BJ (cell line): ENCODE measurements around the gene FBXO34. TPM values are rescaled to one million over a fixed set of nuclear protein-coding genes. Genes with fewer than 3 reads are reported as not detected.

ENCODE experiments used
- CTCF ChIA-PET: fragments of 350-600 bp; formaldehyde crosslinking; extraction: SDS; loops from one replicate; lab custom pipeline; 2021; ENCODE audit warnings: antibody characterized with exemption, inconsistent platforms; lab: Yijun Ruan, JAX
- POLR2A ChIA-PET: fragments of 300-600 bp; sonication (Branson Sonifier 250); formaldehyde crosslinking; extraction: SDS; loops from one replicate; lab custom pipeline; 2021; ENCODE audit warnings: antibody characterized with exemption; lab: Charles Lee
- DNase-seq: peaks from one replicate; pipeline ENCODE4 v3.0.0-alpha.2; 2011; ENCODE audit warnings: low read depth
- H3K27me3 ChIP-seq: 2 replicates; pipeline ENCODE4 v1.6.0; 2011; ENCODE audit warnings: low read length; ENCODE audit not compliant: control insufficient read depth, insufficient read depth
- H3K36me3 ChIP-seq: 2 replicates; pipeline ENCODE4 v1.5.1; 2011; ENCODE audit warnings: low read length; ENCODE audit not compliant: control insufficient read depth, insufficient read depth
- H3K4me3 ChIP-seq: 2 replicates; pipeline ENCODE4 v1.5.1; 2011; ENCODE audit warnings: low read depth, mild to moderate bottlenecking, control low read depth, low read length
- CTCF ChIP-seq: IDR thresholded peaks from 2 replicates; pipeline ENCODE4 v1.5.1; 2011; ENCODE audit warnings: low read depth, mild to moderate bottlenecking, control low read depth, inconsistent platforms, low read length, moderate library complexity; ENCODE audit not compliant: insufficient read depth
- polyA minus RNA-seq: library from RNA; depleted of rRNA, polyadenylated mRNA; stranded (reverse); fragments of >200 nt; gene quantifications from 2 replicates; pipeline ENCODE4 v1.2.3, GENCODE V29; 2011; rRNA and poly(A)+ RNA removed
- polyA plus RNA-seq: library from polyadenylated mRNA; depleted of rRNA; stranded (reverse); fragments of >200 nt; gene quantifications from 2 replicates; pipeline ENCODE4 v1.2.3, GENCODE V29; 2011; rRNA removed

The FBXO34 gene
- polyA plus RNA-seq, result 15.0 and 16.9 TPM in 2 replicates
- 8.4 and 10.1 TPM in 2 replicates for polyA minus RNA-seq

- TF ChIP-seq CTCF, result peak; percentile 100
- POLR2A ChIA-PET, result no interaction called here
- peak; percentile 63 for DNase-seq
- Histone ChIP-seq H3K36me3 (no peaks in the 10 kb centered on the region), H3K4me3 (peak within 1 kb of the TSS; percentile 90), H3K27me3 (no peaks in the 10 kb centered on the region; the same call in 1 of the 2 replicates)
- CTCF ChIA-PET, result interaction anchor here (0.7 to 2.4 kb wide), 29 partner anchors 9 to 167 kb away, joined by 3 to 29 read pairs (median 4); no protein-coding TSS in a partner anchor
These were observed at the start of gene FBXO34 for GRCh38 chr14:55270832-55271571. FBXO34 (plus strand) TSS chr14:55271421; CDS start chr14:55350391, 78,970 bp downstream.

GRCh38 chr14:55221968-55222367 lies 49.3 kb upstream of the FBXO34 start:
- no peak for DNase-seq
- Histone ChIP-seq H3K4me3 (no peak overlapping the region), H3K36me3 (no peaks in the 10 kb centered on the region), H3K27me3 (no peaks in the 10 kb centered on the region)
- ChIA-PET CTCF (no interaction called here), POLR2A (no interaction called here)
- TF ChIP-seq CTCF, result no peak

- H3K36me3 ChIP-seq, result no peaks in the 10 kb centered on the region
- no peak for TF ChIP-seq CTCF
- DNase-seq, result no peak
- H3K4me3 ChIP-seq, result no peak overlapping the region
- POLR2A ChIA-PET, result no interaction called here
- no peaks in the 10 kb centered on the region for H3K27me3 ChIP-seq
- CTCF ChIA-PET, result interaction anchor here (0.9 to 4.1 kb wide), 4 partner anchors 10 to 143 kb away, joined by 3 to 12 read pairs (median 4); no protein-coding TSS in a partner anchor
These were observed 47.9 kb upstream of the FBXO34 start for GRCh38 chr14:55223364-55223763.

- CTCF ChIA-PET, result interaction anchor here (0.9 to 1.4 kb wide), 3 partner anchors 8 to 15 kb away, joined by 3 read pairs; no protein-coding TSS in a partner anchor
- POLR2A ChIA-PET, result no interaction called here
- H3K4me3 ChIP-seq, result no peak overlapping the region
- DNase-seq, result no peak
- H3K36me3 ChIP-seq, result no peaks in the 10 kb centered on the region
- TF ChIP-seq CTCF, result no peak
- peaks cover 2% of the 10 kb centered on the region for H3K27me3 ChIP-seq
These were observed 43.0 kb upstream of the FBXO34 start for GRCh38 chr14:55228261-55228660.

GRCh38 chr14:55233591-55233990 lies 37.6 kb upstream of the FBXO34 start:
- no peak overlapping the region for H3K4me3 ChIP-seq
- H3K36me3 ChIP-seq, result no peaks in the 10 kb centered on the region
- CTCF ChIA-PET, result interaction anchor here (2.7 kb wide), 1 partner anchor 12 kb away, joined by 9 read pairs; no protein-coding TSS in a partner anchor
- H3K27me3 ChIP-seq, result peaks cover 7% of the 10 kb centered on the region
- no peak for TF ChIP-seq CTCF
- POLR2A ChIA-PET, result no interaction called here
- no peak for DNase-seq
